Coronary artery (tissue), 2 donors: Measurements from ENCODE around the gene RGMA.

Source experiments
- DNase-seq: peaks from one replicate; pipeline ENCODE4 v3.0.0-alpha.2; 2017; ENCODE audit warnings: low spot score
- H3K27ac ChIP-seq, 2 donors: fragments of 200-600 bp; sonication (generic); one replicate each; pipeline ENCODE4 v1.5.1; 2016 to 2019
- H3K4me3 ChIP-seq: fragments of 200-600 bp; sonication (generic); 2 replicates; pipeline ENCODE4 v1.5.1; 2016; ENCODE audit warnings: mild to moderate bottlenecking, moderate library complexity
- TF ChIP-seq, protein P1 (sequence below): fragments of 200-600 bp; sonication (generic); IDR thresholded peaks from one replicate; pipeline ENCODE4 v1.5.1; 2019; ENCODE audit warnings: antibody characterized with exemption

RGMA gene

DNA sequence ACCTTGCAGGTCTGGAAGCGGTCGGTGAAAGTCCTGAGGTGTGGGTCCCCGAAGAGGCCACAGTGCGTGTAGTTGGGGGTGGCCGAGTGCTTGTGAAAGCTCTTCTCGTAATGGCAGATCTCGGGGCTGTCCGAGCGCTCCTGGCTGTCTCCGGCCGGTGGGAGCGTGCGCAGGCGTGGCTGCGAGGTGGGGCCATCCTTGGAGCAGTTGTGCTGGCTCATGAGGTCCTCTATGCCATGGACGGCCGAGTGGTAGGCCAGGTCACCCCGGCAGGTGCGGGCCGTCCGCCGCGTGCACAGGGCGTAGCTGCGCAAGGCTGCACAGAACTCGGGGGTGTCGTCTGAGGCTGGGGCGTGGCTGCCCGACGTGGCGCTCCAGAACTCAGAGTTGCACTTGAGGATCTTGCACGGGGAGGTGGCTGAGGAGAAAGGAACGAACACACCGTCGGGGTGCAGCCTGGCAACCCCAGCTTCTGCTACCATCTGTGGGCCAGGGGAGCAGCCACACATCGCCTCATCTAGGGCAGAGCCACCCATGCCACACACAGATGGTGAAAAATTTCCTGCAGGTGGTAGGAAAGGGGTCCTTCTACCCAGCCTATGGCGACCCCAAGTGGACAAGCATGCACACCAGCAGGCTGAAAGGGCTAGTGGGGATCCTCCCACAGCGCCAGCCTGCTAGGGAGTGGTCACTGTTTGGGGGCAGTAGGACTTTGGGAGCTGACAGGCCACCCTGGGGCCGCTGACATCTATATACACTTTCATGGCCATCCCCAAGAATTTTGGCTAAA, 36.7 kb downstream of the RGMA start:
- no peak for DNase-seq
- H3K27ac ChIP-seq = no peak overlapping the region
- H3K4me3 ChIP-seq = no peak overlapping the region
- TF ChIP-seq, protein P1, sequence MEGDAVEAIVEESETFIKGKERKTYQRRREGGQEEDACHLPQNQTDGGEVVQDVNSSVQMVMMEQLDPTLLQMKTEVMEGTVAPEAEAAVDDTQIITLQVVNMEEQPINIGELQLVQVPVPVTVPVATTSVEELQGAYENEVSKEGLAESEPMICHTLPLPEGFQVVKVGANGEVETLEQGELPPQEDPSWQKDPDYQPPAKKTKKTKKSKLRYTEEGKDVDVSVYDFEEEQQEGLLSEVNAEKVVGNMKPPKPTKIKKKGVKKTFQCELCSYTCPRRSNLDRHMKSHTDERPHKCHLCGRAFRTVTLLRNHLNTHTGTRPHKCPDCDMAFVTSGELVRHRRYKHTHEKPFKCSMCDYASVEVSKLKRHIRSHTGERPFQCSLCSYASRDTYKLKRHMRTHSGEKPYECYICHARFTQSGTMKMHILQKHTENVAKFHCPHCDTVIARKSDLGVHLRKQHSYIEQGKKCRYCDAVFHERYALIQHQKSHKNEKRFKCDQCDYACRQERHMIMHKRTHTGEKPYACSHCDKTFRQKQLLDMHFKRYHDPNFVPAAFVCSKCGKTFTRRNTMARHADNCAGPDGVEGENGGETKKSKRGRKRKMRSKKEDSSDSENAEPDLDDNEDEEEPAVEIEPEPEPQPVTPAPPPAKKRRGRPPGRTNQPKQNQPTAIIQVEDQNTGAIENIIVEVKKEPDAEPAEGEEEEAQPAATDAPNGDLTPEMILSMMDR = no peak

DNA sequence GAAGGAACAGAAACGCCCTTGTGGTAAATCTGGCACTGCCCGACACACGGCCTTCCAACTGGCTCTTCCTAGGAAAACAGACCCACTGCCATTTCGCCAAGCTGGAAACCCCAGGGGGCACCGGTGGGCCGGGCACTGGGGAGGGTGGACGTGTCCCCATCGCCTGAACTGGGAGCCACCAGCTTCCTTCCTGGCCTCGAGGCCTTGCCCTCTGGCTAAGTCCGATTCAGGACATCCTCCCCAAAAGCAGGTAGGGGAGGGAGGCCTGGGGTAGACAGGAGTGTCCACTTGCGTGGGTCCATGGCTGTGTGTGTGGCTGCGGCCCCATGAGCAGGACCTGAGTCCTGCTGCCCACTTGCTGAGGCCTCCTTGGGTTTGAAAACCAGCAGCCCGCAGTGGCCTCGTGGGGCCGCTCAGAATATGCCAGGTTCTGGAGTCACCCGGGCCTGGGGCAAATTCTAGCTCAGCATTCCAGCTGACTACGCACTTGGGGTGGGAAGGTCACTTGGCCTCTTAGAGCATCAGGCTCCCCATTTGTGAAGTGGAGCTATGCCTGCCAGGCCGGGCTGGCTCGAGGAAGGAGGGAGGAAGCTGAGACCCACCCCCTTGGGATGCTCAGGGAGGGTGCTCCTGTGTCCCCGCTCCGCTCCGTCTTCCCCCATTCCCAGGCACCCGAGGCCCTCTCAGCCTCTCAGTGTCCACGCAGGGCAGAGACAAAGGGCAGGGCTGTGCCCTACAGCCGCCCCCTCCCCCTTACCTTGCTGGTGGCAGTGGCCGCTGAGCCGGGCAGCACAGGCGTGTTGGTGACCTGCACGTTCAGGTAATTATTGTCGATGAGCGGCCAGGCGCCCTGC, 37.5 kb downstream of the RGMA start:
- TF ChIP-seq, protein P1 = no peak
- DNase-seq = no peak
- no peak overlapping the region for H3K4me3 ChIP-seq
- no peak overlapping the region for H3K27ac ChIP-seq

DNA sequence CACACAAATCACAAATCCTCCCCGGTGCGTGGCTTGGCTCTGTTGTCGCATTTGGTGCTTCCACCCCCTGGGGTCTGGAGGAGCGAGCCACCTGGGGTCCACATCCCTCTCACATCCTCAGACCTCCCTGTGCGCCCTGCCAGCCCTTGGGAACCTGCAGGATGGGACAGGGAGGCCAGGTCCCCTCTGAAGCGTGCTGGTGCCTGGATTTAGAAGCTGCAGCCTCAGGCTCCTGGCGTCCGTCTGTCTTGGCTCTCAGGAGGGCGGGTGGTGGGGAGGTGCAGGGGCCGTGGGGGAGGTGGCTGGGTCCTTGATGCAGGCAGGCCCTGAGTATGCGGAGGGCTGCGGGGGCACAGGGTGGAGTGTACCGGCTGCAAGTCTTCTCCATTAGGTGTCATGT, 38.4 kb downstream of the RGMA start:
- no peak for DNase-seq
- no peak overlapping the region for H3K27ac ChIP-seq
- TF ChIP-seq, protein P1 = no peak
- no peak overlapping the region for H3K4me3 ChIP-seq

DNA sequence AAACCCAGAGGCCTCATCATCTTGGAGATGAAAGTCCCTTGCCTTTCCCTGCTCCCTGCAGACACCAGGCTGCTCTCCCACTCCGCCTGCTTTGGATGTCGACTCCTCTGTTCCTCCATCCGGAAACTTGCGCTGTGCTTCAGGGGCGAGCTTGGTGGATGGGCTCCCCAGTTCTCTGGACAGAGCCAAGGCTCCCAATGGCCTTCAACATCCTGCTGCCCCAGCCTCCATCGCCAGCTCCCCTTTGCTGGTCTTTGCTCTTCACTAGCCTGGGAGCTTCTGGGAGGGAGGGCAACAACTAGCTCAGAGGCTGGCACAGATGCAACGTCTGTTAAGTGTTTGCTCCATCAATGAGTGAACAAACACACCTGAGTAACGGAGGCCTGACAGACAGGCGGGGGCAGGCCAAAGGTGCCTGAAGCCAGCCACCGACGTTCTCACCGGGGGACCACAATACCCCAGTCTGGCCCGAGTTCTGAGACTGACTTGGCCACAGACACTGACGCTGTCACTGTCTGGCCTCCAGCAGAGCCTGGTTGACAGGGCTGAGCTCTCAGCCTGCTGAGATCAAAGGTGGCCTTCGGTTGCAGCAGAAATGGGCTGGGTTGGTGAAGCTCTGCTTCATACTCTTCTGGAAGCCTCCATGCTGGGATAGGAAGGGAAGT, 39.0 kb downstream of the RGMA start:
- TF ChIP-seq, protein P1 = no peak
- Histone ChIP-seq H3K4me3 (no peak overlapping the region), H3K27ac (no peak overlapping the region)
- DNase-seq = no peak

DNA sequence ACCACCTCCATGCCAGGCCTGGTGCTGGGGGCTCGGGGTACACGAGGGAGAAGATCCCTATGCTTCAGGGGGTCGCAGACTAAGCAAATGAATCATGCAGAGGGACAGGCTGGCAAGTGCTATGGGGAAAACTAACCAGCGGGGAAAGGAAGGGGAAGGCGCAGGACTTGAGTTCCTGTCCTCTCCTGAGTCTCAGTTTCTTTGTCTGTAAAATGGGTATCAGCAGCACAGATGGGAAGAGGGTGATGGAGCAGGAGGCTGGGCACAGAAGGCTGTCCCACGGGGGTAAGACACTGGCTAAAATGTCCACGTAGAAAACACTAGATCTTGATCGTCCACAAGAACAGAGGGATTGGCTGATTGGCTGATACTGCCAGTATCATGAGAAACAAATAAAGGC, 39.8 kb downstream of the RGMA start:
- no peak overlapping the region for H3K27ac ChIP-seq
- TF ChIP-seq, protein P1 = no peak

DNA sequence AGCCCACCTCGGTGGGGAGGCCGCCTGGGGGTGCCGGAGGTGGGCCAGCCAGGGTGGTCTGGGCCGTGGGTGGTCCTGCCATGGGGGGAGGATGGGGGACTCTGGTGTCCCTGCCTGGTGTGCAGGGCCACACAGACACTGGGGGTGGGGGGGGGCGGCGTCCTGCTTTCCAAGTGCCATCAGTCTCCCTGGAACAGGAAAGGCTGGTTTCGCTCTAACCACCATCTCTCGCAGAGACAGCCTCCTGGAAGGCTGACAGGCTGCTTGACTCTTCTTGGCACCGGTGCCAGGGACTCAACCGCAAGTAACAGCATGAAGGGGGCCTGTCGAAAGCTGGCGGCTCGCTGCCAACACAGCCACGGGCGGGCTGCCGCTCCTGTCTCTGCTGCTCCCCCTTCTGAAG, 40.3 kb downstream of the RGMA start:
- Histone ChIP-seq H3K27ac (no peak overlapping the region), H3K4me3 (no peak overlapping the region)
- DNase-seq = no peak
- TF ChIP-seq, protein P1 = no peak

More for the DNA sequence above, 39.8 kb downstream of the RGMA start:
- H3K4me3 ChIP-seq = no peak overlapping the region
- DNase-seq = no peak
